ENCODE measurements around the gene CTXND1. TPM values are rescaled to one million over a fixed set of nuclear protein-coding genes. Genes with fewer than 3 reads are reported as not detected.

Gene CTXND1
- total RNA-seq, 1 donor from 2014 or later = not detected

Other genes starting within 250 kb of the CTXND1 start
- gene ZFAND6, start 192.5 kb downstream of the CTXND1 start, total RNA-seq = 43.3 and 50.3 TPM in 2 replicates
- gene FAH, start 99.2 kb downstream of the CTXND1 start, total RNA-seq = 78.8 and 81.4 TPM in 2 replicates
- gene ARNT2, start 152.2 kb upstream of the CTXND1 start, total RNA-seq = 0.05 and 0.36 TPM in 2 replicates